GM12865 (cell line): Measurements from ENCODE around the gene DDX3X.

Source experiments
- DNase-seq: peaks from one replicate; pipeline ENCODE4 v3.0.0; 2010; ENCODE audit warnings: low read depth
- H3K4me3 ChIP-seq: 2 replicates; pipeline ENCODE4 v1.5.1; 2011; ENCODE audit warnings: mild to moderate bottlenecking, low read depth, low read length, control low read depth
- TF ChIP-seq, protein P1 (sequence below): IDR thresholded peaks from 2 replicates; pipeline ENCODE4 v1.5.1; 2011; ENCODE audit warnings: low read length, control low read depth, low read depth, inconsistent platforms; ENCODE audit not compliant: insufficient read depth; ENCODE audit errors: missing control alignments

The DDX3X gene

DNA sequence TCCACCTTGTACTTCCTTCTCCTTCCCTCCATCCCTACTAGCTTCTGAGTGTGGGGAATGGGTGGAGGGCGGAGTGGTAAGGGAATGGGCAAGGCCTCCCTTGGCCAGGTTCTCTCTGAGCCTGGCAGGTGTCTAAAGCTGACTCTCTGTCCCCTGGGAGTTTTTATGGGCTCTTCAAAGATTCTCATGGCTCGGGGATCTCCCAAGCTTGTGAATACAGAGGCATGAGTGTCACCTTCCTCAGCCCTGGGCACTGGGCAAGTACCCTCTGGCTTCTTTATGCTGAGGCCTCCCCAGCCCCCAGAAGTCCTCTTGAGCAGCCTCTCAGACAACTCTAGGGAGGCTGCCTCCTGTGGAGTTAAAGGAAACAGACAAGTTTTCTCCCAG is 32.5 kb upstream of the DDX3X start:
- H3K4me3 ChIP-seq: no peak overlapping the region
- DNase-seq: peak; percentile 49
- TF ChIP-seq, protein P1, sequence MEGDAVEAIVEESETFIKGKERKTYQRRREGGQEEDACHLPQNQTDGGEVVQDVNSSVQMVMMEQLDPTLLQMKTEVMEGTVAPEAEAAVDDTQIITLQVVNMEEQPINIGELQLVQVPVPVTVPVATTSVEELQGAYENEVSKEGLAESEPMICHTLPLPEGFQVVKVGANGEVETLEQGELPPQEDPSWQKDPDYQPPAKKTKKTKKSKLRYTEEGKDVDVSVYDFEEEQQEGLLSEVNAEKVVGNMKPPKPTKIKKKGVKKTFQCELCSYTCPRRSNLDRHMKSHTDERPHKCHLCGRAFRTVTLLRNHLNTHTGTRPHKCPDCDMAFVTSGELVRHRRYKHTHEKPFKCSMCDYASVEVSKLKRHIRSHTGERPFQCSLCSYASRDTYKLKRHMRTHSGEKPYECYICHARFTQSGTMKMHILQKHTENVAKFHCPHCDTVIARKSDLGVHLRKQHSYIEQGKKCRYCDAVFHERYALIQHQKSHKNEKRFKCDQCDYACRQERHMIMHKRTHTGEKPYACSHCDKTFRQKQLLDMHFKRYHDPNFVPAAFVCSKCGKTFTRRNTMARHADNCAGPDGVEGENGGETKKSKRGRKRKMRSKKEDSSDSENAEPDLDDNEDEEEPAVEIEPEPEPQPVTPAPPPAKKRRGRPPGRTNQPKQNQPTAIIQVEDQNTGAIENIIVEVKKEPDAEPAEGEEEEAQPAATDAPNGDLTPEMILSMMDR: no peak

DNA sequence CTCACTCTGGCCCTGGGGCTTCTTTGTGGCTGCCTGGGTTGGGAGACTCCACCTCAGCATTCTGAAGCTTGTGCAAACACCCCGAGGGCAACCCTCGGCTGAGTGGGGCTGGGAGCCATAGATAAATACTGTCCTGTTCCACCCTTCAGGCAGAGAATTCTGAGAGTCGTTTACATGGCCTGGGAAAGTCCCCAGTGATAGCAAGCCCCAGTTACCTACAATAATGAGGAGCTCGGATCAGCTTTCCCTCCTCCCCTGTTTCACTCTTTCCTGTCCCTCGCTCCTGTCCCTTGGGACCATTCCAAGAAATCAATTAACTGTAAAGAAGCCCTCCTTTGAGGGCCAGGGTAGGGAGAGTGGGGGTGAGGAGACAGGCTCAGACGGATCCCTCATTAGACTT is 31.6 kb upstream of the DDX3X start:
- DNase-seq: peak; percentile 10

GRCh38 chrX:41303013-41303412 is 30.9 kb upstream of the DDX3X start:
- DNase-seq: no peak
- TF ChIP-seq, protein P1: no peak
- H3K4me3 ChIP-seq: no peak overlapping the region

More for the DNA sequence above, 31.6 kb upstream of the DDX3X start:
- H3K4me3 ChIP-seq: no peak overlapping the region
- TF ChIP-seq, protein P1: no peak

DNA sequence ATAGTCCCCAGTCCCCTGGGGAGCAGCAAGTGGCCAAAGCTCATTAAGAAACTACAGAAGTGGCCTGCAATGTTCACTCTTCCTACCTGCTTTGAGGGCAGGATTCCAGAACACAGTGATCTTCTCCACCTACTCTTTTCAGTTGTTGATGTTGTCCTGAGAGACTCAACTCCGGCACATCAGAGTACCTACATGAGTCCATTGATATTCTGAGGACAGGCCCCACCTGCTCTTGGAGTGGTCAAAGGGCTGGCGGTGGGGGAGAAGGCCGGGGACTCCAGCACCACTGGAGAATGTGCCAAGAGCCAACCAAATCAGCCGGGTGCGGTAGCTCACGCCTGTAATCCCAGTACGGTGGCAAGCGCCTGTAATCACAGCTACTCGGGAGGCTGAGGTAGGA is 29.8 kb upstream of the DDX3X start:
- TF ChIP-seq, protein P1: no peak
- no peak overlapping the region for H3K4me3 ChIP-seq
- no peak for DNase-seq

GRCh38 chrX:41308884-41309647 is 24.9 kb upstream of the DDX3X start:
- TF ChIP-seq, protein P1: no peak
- DNase-seq: no peak
- H3K4me3 ChIP-seq: no peak overlapping the region

- no peak for DNase-seq
- H3K4me3 ChIP-seq: no peak overlapping the region
- TF ChIP-seq, protein P1: no peak
Observed at GRCh38 chrX:41312786-41313185, 21.2 kb upstream of the DDX3X start.

DNA sequence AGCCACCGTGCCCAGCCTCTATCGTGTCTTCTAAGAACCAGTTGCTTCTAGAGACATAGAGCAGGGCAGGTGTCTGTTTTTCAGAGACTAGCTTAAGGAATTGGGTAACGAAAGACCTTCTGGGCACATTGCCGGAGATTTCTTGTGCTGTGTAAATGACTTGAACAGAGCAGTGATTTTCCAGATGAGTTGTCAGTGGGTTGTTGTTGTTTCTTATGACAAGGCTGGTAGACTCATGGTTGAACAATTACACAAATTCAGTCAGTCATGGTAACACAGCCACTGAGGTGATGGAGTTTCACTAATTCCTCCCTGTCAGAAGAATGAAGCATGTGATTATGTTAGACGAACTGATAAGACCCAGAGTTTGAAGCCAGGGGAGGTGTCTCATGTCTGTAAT is 20.5 kb upstream of the DDX3X start:
- TF ChIP-seq, protein P1: no peak
- no peak overlapping the region for H3K4me3 ChIP-seq
- DNase-seq: no peak
